WI38 (cell line): Measurements from ENCODE around the gene IFNL3.
"Not testable (repeated sequence)": the region's sequence is repeated elsewhere in the genome, so short reads cannot be mapped to it uniquely, and the experiment has no call there.

ENCODE experiments used
- H3K4me3 ChIP-seq: 2 replicates; pipeline ENCODE4 v1.5.1; 2011; ENCODE audit warnings: low read depth, mild to moderate bottlenecking, control low read depth, low read length
- CTCF ChIP-seq: IDR thresholded peaks from 2 replicates; pipeline ENCODE4 v1.5.1; 2012; ENCODE audit warnings: low read depth, mild to moderate bottlenecking, control low read depth, low read length

IFNL3 gene

GRCh38 chr19:39270036-39270871, 25.4 kb upstream of the IFNL3 start:
- TF ChIP-seq CTCF, result no peak

GRCh38 chr19:39269369-39269768, 24.6 kb upstream of the IFNL3 start:
- H3K4me3 ChIP-seq, result not testable (repeated sequence)

More at GRCh38 chr19:39270036-39270871, 25.4 kb upstream of the IFNL3 start:
- no peak overlapping the region for H3K4me3 ChIP-seq

- not testable (repeated sequence) for H3K4me3 ChIP-seq
Measured at GRCh38 chr19:39268531-39269223, 23.9 kb upstream of the IFNL3 start.

GRCh38 chr19:39268085-39268484, 23.3 kb upstream of the IFNL3 start, which contains the start of gene IFNL2:
Gene IFNL2 (plus strand): TSS chr19:39268396. CDS start chr19:39268569, 173 bp downstream.
- H3K4me3 ChIP-seq, result not testable (repeated sequence)

- no peak overlapping the region for H3K4me3 ChIP-seq
- TF ChIP-seq CTCF, result no peak
Measured at GRCh38 chr19:39265321-39265916, 20.6 kb upstream of the IFNL3 start.

- no peak for TF ChIP-seq CTCF
- no peak overlapping the region for H3K4me3 ChIP-seq
Measured at GRCh38 chr19:39264306-39265290, 19.8 kb upstream of the IFNL3 start.

GRCh38 chr19:39263912-39264305, 19.1 kb upstream of the IFNL3 start:
- no peak for TF ChIP-seq CTCF
- H3K4me3 ChIP-seq, result no peak overlapping the region

GRCh38 chr19:39262496-39262895, 17.7 kb upstream of the IFNL3 start:
- no peak overlapping the region for H3K4me3 ChIP-seq
- TF ChIP-seq CTCF, result no peak
